Measurements from ENCODE around the gene STAT1.

STAT1 gene

DNA sequence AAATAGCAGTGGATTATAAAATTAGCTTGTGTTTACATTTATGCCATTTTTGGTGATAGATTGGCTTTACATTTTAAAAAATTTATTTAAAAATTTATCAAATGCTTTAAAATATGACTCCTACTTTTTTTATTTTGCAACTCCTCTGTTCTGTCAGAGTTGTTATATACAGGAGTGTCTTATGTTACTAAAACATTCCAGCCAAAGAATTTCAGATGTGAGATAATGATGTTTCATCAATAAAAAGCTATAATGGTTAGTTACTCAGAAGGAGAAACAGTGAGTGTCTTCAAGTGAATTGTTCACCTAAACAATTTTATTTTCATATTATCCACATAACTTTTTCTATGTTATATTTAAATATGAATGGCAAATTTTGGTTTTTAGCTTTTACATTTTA, 80.6 kb downstream of the STAT1 start:
- Mint-ChIP-seq H3K27me3 (ENCODE audit: low read depth) (no peaks in the 10 kb centered on the region), H3K36me3 (ENCODE audit: low read depth) (peaks cover 36% of the 10 kb centered on the region), H3K27ac (no peak overlapping the region), H3K4me3 (no peak overlapping the region), H3K4me1 (ENCODE audit: low read depth) (peaks cover 3% of the 10 kb centered on the region), H3K9me3 (no peaks in the 10 kb centered on the region)
- DNase-seq (ENCODE audit: low spot score): no peak

- no peaks in the 10 kb centered on the region for H3K9me3 Mint-ChIP-seq
- no peaks in the 10 kb centered on the region for H3K27me3 Mint-ChIP-seq (ENCODE audit: low read depth)
- no peak overlapping the region for H3K4me3 Mint-ChIP-seq
- no peak overlapping the region for H3K27ac Mint-ChIP-seq
- DNase-seq (ENCODE audit: low spot score): no peak
- H3K4me1 Mint-ChIP-seq (ENCODE audit: low read depth): peaks cover 3% of the 10 kb centered on the region
- peaks cover 39% of the 10 kb centered on the region for H3K36me3 Mint-ChIP-seq (ENCODE audit: low read depth)
Observed at GRCh38 chr2:190932514-190932913, 81.5 kb downstream of the STAT1 start.

GRCh38 chr2:190930411-190930810, 83.6 kb downstream of the STAT1 start:
- H3K9me3 Mint-ChIP-seq: no peaks in the 10 kb centered on the region
- peaks cover 48% of the 10 kb centered on the region for H3K36me3 Mint-ChIP-seq (ENCODE audit: low read depth)
- no peak for DNase-seq (ENCODE audit: low spot score)
- no peak overlapping the region for H3K4me3 Mint-ChIP-seq
- H3K27me3 Mint-ChIP-seq (ENCODE audit: low read depth): no peaks in the 10 kb centered on the region
- H3K4me1 Mint-ChIP-seq (ENCODE audit: low read depth): peaks cover 3% of the 10 kb centered on the region
- no peak overlapping the region for H3K27ac Mint-ChIP-seq

DNA sequence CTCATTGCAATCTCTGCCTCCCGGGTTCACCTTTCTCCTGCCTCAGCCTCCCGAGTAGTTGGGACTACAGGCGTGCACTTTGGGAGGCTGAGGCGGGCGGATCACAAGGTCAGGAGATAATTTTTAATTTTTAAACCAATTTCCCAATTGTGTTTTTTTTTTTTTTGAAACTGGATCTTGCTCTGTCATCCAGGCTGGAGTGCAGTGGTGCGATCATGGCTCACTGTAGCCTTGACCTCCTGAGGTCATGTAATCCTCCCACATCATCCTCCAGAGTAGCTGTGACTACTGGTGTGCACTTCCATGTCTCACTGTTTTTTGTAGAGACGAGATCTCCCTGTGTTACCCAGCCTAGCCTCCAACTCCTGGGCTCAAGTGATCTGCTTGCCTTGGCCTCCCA, 84.1 kb downstream of the STAT1 start:
- Mint-ChIP-seq H3K36me3 (ENCODE audit: low read depth) (peaks cover 51% of the 10 kb centered on the region), H3K27ac (no peak overlapping the region), H3K27me3 (ENCODE audit: low read depth) (no peaks in the 10 kb centered on the region), H3K4me1 (ENCODE audit: low read depth) (peaks cover 3% of the 10 kb centered on the region), H3K4me3 (no peak overlapping the region), H3K9me3 (no peaks in the 10 kb centered on the region)
- DNase-seq (ENCODE audit: low spot score): no peak

DNA sequence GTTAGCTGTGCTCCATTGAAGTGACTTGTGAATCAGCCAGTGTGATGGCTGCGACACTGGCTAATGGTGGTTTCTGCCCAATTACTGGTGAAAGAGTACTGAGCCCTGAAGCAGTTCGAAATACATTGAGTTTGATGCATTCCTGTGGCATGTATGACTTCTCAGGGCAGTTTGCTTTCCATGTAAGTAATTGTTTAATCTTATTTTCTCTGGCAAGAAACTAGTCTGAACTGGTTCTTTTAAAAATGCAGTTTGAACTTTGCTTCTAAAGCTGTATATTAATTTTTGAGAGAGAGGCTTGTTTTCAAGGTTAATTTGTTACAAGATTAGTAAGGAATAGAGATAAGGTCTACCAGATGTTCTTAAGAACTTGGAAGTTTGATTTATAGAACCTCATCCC, 86.7 kb downstream of the STAT1 start:
- Mint-ChIP-seq H3K27me3 (ENCODE audit: low read depth) (no peaks in the 10 kb centered on the region), H3K4me3 (no peak overlapping the region), H3K4me1 (ENCODE audit: low read depth) (peaks cover 7% of the 10 kb centered on the region), H3K9me3 (no peaks in the 10 kb centered on the region), H3K27ac (no peak overlapping the region), H3K36me3 (ENCODE audit: low read depth) (peaks cover 58% of the 10 kb centered on the region)
- no peak for DNase-seq (ENCODE audit: low spot score)

GRCh38 chr2:190922376-190922775, 91.6 kb downstream of the STAT1 start:
- no peak for DNase-seq (ENCODE audit: low spot score)
- no peaks in the 10 kb centered on the region for H3K9me3 Mint-ChIP-seq
- no peaks in the 10 kb centered on the region for H3K27me3 Mint-ChIP-seq (ENCODE audit: low read depth)
- no peak overlapping the region for H3K27ac Mint-ChIP-seq
- no peak overlapping the region for H3K4me3 Mint-ChIP-seq
- peaks cover 21% of the 10 kb centered on the region for H3K4me1 Mint-ChIP-seq (ENCODE audit: low read depth)
- H3K36me3 Mint-ChIP-seq (ENCODE audit: low read depth): peaks cover 57% of the 10 kb centered on the region

GRCh38 chr2:190920085-190920484, 93.9 kb downstream of the STAT1 start:
- Mint-ChIP-seq H3K36me3 (ENCODE audit: low read depth) (peaks cover 59% of the 10 kb centered on the region), H3K27ac (no peak overlapping the region), H3K9me3 (no peaks in the 10 kb centered on the region), H3K4me1 (ENCODE audit: low read depth) (peaks cover 39% of the 10 kb centered on the region), H3K4me3 (no peak overlapping the region), H3K27me3 (ENCODE audit: low read depth) (no peaks in the 10 kb centered on the region)
- DNase-seq (ENCODE audit: low spot score): no peak

Measured in T-helper 2 cell treated with Interferon-gamma antibody and Interleukin-4, amounts not matched to agents 5 μg/mL and 100 μg/mL, for 36 hours (primary cell).